Activated CD8-positive, alpha-beta T cell treated with anti-CD3 and anti-CD28 coated beads, Interleukin-2, amount 10 ng/mL, durations not matched to agents 7 days and 5 days (primary cell): Measurements from ENCODE around the gene CPNE2. TPM values are rescaled to one million over a fixed set of nuclear protein-coding genes. Genes with fewer than 3 reads are reported as not detected.
A peak's percentile ranks its signal among the peaks of the same experiment; 100 is the strongest.

Source experiments
- ATAC-seq: fragments of 150-1000 bp; cut with Tn5 transposase; one replicate; pipeline ENCODE4 v1.10.0; 2021; ENCODE audit warnings: moderate library complexity
- CTCF ChIA-PET: fragments of 350-600 bp; sonication (Branson Sonifier 250); formaldehyde crosslinking; loops from one replicate; lab custom pipeline; 2021; ENCODE audit warnings: antibody characterized with exemption; lab: Charles Lee
- POLR2A ChIA-PET: fragments of 350-600 bp; sonication (Branson Sonifier 250); formaldehyde crosslinking; loops from one replicate; lab custom pipeline; 2021; ENCODE audit warnings: antibody characterized with exemption; lab: Charles Lee
- DNase-seq: peaks from one replicate; pipeline ENCODE4 v3.0.0-alpha.2; 2020
- H3K27ac Mint-ChIP-seq: one replicate; pipeline ENCODE4 v1.8.0; 2021; ENCODE audit warnings: mild to moderate bottlenecking, mixed read lengths
- H3K27me3 Mint-ChIP-seq: one replicate; pipeline ENCODE4 v1.8.0; 2021; ENCODE audit warnings: low read depth, mixed read lengths
- H3K36me3 Mint-ChIP-seq: one replicate; pipeline ENCODE4 v1.8.0; 2021; ENCODE audit warnings: low read depth, mixed read lengths
- H3K4me1 Mint-ChIP-seq: one replicate; pipeline ENCODE4 v1.8.0; 2021; ENCODE audit warnings: low read depth, mixed read lengths
- H3K4me3 Mint-ChIP-seq: one replicate; pipeline ENCODE4 v1.8.0; 2021; ENCODE audit warnings: mild to moderate bottlenecking, mixed read lengths
- H3K9me3 Mint-ChIP-seq: one replicate; pipeline ENCODE4 v1.8.0; 2022; ENCODE audit warnings: mixed read lengths; ENCODE audit not compliant: insufficient read depth
- total RNA-seq, 2 experiments: library from RNA; stranded (reverse); gene quantifications; one replicate each; pipeline ENCODE4 v1.2.3, GENCODE V29; 2021

CPNE2 gene
- total RNA-seq = 10 to 100 TPM; 11.3 to 12.5 TPM

GRCh38 chr16:57091975-57092785, at the start of gene CPNE2:
TSS of gene CPNE2 (plus strand) at chr16:57092583. CDS start at chr16:57110743, 18,160 bp downstream.
- peak; percentile 67 for ATAC-seq
- Mint-ChIP-seq H3K9me3 (no peaks in the 10 kb centered on the region), H3K27me3 (peaks cover 37% of the 10 kb centered on the region), H3K27ac (no peak within 1 kb of the TSS), H3K4me1 (peaks cover 5% of the 10 kb centered on the region), H3K4me3 (peak within 1 kb of the TSS; percentile 62), H3K36me3 (no peaks in the 10 kb centered on the region)
- DNase-seq = peak; percentile 32
- POLR2A ChIA-PET = interaction anchor here (1.5 kb wide), 1 partner anchor 50 kb away, joined by 3 read pairs; no protein-coding TSS in a partner anchor
- CTCF ChIA-PET = interaction anchor here (0.6 to 3.0 kb wide), 31 partner anchors 8 to 315 kb away, joined by 3 to 22 read pairs (median 5); partner anchors contain the start of genes PSME3IP1 and RSPRY1

- CTCF ChIA-PET = interaction anchor here (3.0 to 5.1 kb wide), 2 partner anchors 50 to 79 kb away, joined by 35 to 89 read pairs; partner anchors contain the start of gene CETP
- Mint-ChIP-seq H3K27ac (peak overlapping the region; percentile 97), H3K4me3 (peak overlapping the region; percentile 64), H3K36me3 (peaks cover 74% of the 10 kb centered on the region), H3K9me3 (no peaks in the 10 kb centered on the region), H3K4me1 (peaks cover 70% of the 10 kb centered on the region), H3K27me3 (no peaks in the 10 kb centered on the region)
- ATAC-seq = no peak
- DNase-seq = no peak
- POLR2A ChIA-PET = interaction anchor here (3.6 to 6.2 kb wide), 2 partner anchors 55 to 78 kb away, joined by 25 to 87 read pairs; partner anchors contain the start of gene NLRC5
These were observed 49.1 kb upstream of the CPNE2 start for GRCh38 chr16:57043248-57043647.

- no peak for ATAC-seq
- ChIA-PET CTCF (interaction anchor here (0.6 to 3.5 kb wide), 9 partner anchors 11 to 80 kb away, joined by 3 to 38 read pairs (median 4); no protein-coding TSS in a partner anchor), POLR2A (interaction anchor here (0.9 to 3.1 kb wide), 3 partner anchors 21 to 56 kb away, joined by 3 to 11 read pairs (median 4); partner anchors contain the start of gene NLRC5)
- Mint-ChIP-seq H3K27me3 (no peaks in the 10 kb centered on the region), H3K27ac (peak overlapping the region; percentile 70), H3K36me3 (peaks cover 69% of the 10 kb centered on the region), H3K4me1 (peaks cover 54% of the 10 kb centered on the region), H3K9me3 (no peaks in the 10 kb centered on the region), H3K4me3 (no peak overlapping the region)
- DNase-seq = no peak
These were observed 47.3 kb upstream of the CPNE2 start for GRCh38 chr16:57044931-57045693.

- Mint-ChIP-seq H3K9me3 (no peaks in the 10 kb centered on the region), H3K4me1 (peaks cover 47% of the 10 kb centered on the region), H3K27me3 (no peaks in the 10 kb centered on the region), H3K27ac (peak overlapping the region; percentile 70), H3K36me3 (peaks cover 68% of the 10 kb centered on the region), H3K4me3 (no peak overlapping the region)
- DNase-seq = peak; percentile 50
- ChIA-PET CTCF (interaction anchor here (0.6 to 3.5 kb wide), 12 partner anchors 11 to 81 kb away, joined by 3 to 38 read pairs (median 4); partner anchors contain the start of gene NLRC5), POLR2A (interaction anchor here (0.8 to 3.1 kb wide), 5 partner anchors 10 to 82 kb away, joined by 3 to 11 read pairs (median 3); partner anchors contain the start of gene NLRC5)
- ATAC-seq = no peak
These were observed 46.5 kb upstream of the CPNE2 start for GRCh38 chr16:57045694-57046381.

GRCh38 chr16:57048095-57048494, 44.3 kb upstream of the CPNE2 start:
- DNase-seq = no peak
- Mint-ChIP-seq H3K9me3 (no peaks in the 10 kb centered on the region), H3K27ac (peak overlapping the region; percentile 70), H3K36me3 (peaks cover 65% of the 10 kb centered on the region), H3K4me3 (no peak overlapping the region), H3K27me3 (no peaks in the 10 kb centered on the region), H3K4me1 (peaks cover 25% of the 10 kb centered on the region)
- ChIA-PET POLR2A (no interaction called here), CTCF (interaction anchor here (1.8 kb wide), 1 partner anchor 84 kb away, joined by 7 read pairs; no protein-coding TSS in a partner anchor)
- ATAC-seq = no peak

- CTCF ChIA-PET = interaction anchor here (1.8 kb wide), 1 partner anchor 85 kb away, joined by 7 read pairs; no protein-coding TSS in a partner anchor
- H3K4me1 Mint-ChIP-seq = peaks cover 18% of the 10 kb centered on the region
- H3K9me3 Mint-ChIP-seq = no peaks in the 10 kb centered on the region
- no peak overlapping the region for H3K4me3 Mint-ChIP-seq
- ATAC-seq = no peak
- DNase-seq = no peak
- H3K27me3 Mint-ChIP-seq = no peaks in the 10 kb centered on the region
- peaks cover 68% of the 10 kb centered on the region for H3K36me3 Mint-ChIP-seq
- POLR2A ChIA-PET = no interaction called here
- no peak overlapping the region for H3K27ac Mint-ChIP-seq
These were observed 42.7 kb upstream of the CPNE2 start for GRCh38 chr16:57049678-57050077.

- H3K27me3 Mint-ChIP-seq = no peaks in the 10 kb centered on the region
- DNase-seq (no peak), ATAC-seq (no peak)
- H3K27ac Mint-ChIP-seq = no peak overlapping the region
- H3K4me1 Mint-ChIP-seq = peaks cover 6% of the 10 kb centered on the region
- CTCF ChIA-PET = interaction anchor here (1.5 to 1.7 kb wide), 3 partner anchors 10 to 100 kb away, joined by 3 to 6 read pairs (median 4); no protein-coding TSS in a partner anchor
- H3K9me3 Mint-ChIP-seq = no peaks in the 10 kb centered on the region
- peaks cover 67% of the 10 kb centered on the region for H3K36me3 Mint-ChIP-seq
- POLR2A ChIA-PET = interaction anchor here (0.6 to 1.1 kb wide), 2 partner anchors 12 to 56 kb away, joined by 3 read pairs; no protein-coding TSS in a partner anchor
- no peak overlapping the region for H3K4me3 Mint-ChIP-seq
These were observed 40.6 kb upstream of the CPNE2 start for GRCh38 chr16:57051696-57052228.

GRCh38 chr16:57053206-57053605, 39.2 kb upstream of the CPNE2 start:
- Mint-ChIP-seq H3K36me3 (peaks cover 66% of the 10 kb centered on the region), H3K9me3 (no peaks in the 10 kb centered on the region), H3K27me3 (no peaks in the 10 kb centered on the region), H3K4me3 (no peak overlapping the region), H3K27ac (peak overlapping the region; percentile 62), H3K4me1 (peaks cover 5% of the 10 kb centered on the region)
- no peak for DNase-seq
- no peak for ATAC-seq
- POLR2A ChIA-PET = interaction anchor here (1.2 to 1.6 kb wide), 2 partner anchors 10 to 64 kb away, joined by 3 to 4 read pairs; partner anchors contain the start of gene NLRC5
- CTCF ChIA-PET = interaction anchor here (0.7 to 1.7 kb wide), 3 partner anchors 14 to 61 kb away, joined by 3 to 4 read pairs (median 3); no protein-coding TSS in a partner anchor

GRCh38 chr16:57054338-57054737, 38.0 kb upstream of the CPNE2 start:
- Mint-ChIP-seq H3K9me3 (no peaks in the 10 kb centered on the region), H3K36me3 (peaks cover 66% of the 10 kb centered on the region), H3K27me3 (no peaks in the 10 kb centered on the region), H3K27ac (peak overlapping the region; percentile 57), H3K4me3 (no peak overlapping the region), H3K4me1 (peaks cover 4% of the 10 kb centered on the region)
- ChIA-PET POLR2A (no interaction called here), CTCF (no interaction called here)
- DNase-seq (no peak), ATAC-seq (no peak)

- no peak overlapping the region for H3K4me3 Mint-ChIP-seq
- H3K4me1 Mint-ChIP-seq = peaks cover 4% of the 10 kb centered on the region
- no peaks in the 10 kb centered on the region for H3K27me3 Mint-ChIP-seq
- H3K36me3 Mint-ChIP-seq = peaks cover 69% of the 10 kb centered on the region
- no peaks in the 10 kb centered on the region for H3K9me3 Mint-ChIP-seq
- DNase-seq (no peak), ATAC-seq (no peak)
- ChIA-PET CTCF (no interaction called here), POLR2A (no interaction called here)
- peak overlapping the region; percentile 57 for H3K27ac Mint-ChIP-seq
These were observed 37.6 kb upstream of the CPNE2 start for GRCh38 chr16:57054771-57055170.
